Panc1 (cell line): ENCODE measurements around the gene SRPX2.

Experiments
- POLR2AphosphoS5 ChIP-seq: IDR thresholded peaks from 2 replicates; pipeline ENCODE4 v1.6.1; 2012; ENCODE audit warnings: mild to moderate bottlenecking, low read depth, low read length, moderate library complexity
- SIN3A ChIP-seq: IDR thresholded peaks from 2 replicates; pipeline ENCODE4 v1.6.1; 2012; ENCODE audit warnings: low read depth, mild to moderate bottlenecking, low read length, moderate library complexity, borderline replicate concordance; ENCODE audit not compliant: insufficient read depth
- TCF7L2 ChIP-seq: IDR thresholded peaks from 2 replicates; pipeline ENCODE4 v1.6.1; 2011; ENCODE audit warnings: mild to moderate bottlenecking, low read depth, low read length, inconsistent platforms
- TF ChIP-seq, protein P1 (sequence below): fragments of 450-650 bp; IDR thresholded peaks from 2 replicates; pipeline ENCODE4 v1.5.1; 2017; ENCODE audit warnings: mild to moderate bottlenecking
- TF ChIP-seq, protein P2 (sequence below), 2 experiments: IDR thresholded peaks; 2 replicates each; pipeline ENCODE4 v1.6.1; 2011 to 2012; ENCODE audit warnings: low read depth in 2 of 2, control low read depth in 1 of 2, low read length in 1 of 2, mild to moderate bottlenecking in 1 of 2, moderate library complexity in 1 of 2; ENCODE audit not compliant: insufficient read depth in 1 of 2

DNA sequence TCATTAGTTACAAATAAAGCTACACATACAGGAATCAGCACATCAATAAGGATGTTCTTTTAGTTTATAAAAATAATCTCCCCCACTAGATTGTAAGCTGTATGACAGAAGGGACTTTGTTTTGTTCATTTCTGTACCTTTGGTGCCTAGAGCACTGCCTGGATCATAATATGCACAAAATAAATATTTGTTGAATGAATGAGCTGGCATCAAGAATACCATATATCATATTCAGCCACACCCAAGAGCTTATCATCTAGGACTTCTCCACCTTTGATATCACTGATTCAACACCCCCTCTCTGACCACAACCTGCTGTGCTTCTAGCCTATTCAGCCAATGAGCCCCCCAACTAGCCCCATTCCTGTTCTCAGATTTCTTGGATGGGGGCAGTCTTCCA lies 77.3 kb downstream of the SRPX2 start:
- TF ChIP-seq, protein P1, sequence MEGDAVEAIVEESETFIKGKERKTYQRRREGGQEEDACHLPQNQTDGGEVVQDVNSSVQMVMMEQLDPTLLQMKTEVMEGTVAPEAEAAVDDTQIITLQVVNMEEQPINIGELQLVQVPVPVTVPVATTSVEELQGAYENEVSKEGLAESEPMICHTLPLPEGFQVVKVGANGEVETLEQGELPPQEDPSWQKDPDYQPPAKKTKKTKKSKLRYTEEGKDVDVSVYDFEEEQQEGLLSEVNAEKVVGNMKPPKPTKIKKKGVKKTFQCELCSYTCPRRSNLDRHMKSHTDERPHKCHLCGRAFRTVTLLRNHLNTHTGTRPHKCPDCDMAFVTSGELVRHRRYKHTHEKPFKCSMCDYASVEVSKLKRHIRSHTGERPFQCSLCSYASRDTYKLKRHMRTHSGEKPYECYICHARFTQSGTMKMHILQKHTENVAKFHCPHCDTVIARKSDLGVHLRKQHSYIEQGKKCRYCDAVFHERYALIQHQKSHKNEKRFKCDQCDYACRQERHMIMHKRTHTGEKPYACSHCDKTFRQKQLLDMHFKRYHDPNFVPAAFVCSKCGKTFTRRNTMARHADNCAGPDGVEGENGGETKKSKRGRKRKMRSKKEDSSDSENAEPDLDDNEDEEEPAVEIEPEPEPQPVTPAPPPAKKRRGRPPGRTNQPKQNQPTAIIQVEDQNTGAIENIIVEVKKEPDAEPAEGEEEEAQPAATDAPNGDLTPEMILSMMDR: no peak
- TF ChIP-seq POLR2AphosphoS5 (no peak), SIN3A (no peak), TCF7L2 (no peak)
- TF ChIP-seq, protein P2, sequence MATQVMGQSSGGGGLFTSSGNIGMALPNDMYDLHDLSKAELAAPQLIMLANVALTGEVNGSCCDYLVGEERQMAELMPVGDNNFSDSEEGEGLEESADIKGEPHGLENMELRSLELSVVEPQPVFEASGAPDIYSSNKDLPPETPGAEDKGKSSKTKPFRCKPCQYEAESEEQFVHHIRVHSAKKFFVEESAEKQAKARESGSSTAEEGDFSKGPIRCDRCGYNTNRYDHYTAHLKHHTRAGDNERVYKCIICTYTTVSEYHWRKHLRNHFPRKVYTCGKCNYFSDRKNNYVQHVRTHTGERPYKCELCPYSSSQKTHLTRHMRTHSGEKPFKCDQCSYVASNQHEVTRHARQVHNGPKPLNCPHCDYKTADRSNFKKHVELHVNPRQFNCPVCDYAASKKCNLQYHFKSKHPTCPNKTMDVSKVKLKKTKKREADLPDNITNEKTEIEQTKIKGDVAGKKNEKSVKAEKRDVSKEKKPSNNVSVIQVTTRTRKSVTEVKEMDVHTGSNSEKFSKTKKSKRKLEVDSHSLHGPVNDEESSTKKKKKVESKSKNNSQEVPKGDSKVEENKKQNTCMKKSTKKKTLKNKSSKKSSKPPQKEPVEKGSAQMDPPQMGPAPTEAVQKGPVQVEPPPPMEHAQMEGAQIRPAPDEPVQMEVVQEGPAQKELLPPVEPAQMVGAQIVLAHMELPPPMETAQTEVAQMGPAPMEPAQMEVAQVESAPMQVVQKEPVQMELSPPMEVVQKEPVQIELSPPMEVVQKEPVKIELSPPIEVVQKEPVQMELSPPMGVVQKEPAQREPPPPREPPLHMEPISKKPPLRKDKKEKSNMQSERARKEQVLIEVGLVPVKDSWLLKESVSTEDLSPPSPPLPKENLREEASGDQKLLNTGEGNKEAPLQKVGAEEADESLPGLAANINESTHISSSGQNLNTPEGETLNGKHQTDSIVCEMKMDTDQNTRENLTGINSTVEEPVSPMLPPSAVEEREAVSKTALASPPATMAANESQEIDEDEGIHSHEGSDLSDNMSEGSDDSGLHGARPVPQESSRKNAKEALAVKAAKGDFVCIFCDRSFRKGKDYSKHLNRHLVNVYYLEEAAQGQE (IDR thresholded peaks at IDR 0.05; ENCODE audit: insufficient read depth in 1 of 2, low read depth in 2 of 2, low read length in 1 of 2): no peak
